H1 (cell line): ENCODE data around the gene ATP2B3. TPM values are rescaled to one million over a fixed set of nuclear protein-coding genes. Genes with fewer than 3 reads are reported as not detected.
A peak's percentile ranks its signal among the peaks of the same experiment; 100 is the strongest.

Source experiments
- CTCF ChIA-PET: fragments of 300-600 bp; sonication (Branson Sonifier 250); formaldehyde crosslinking; loops from one replicate; lab custom pipeline; 2021; ENCODE audit not compliant: partially characterized antibody; lab: Charles Lee
- POLR2A ChIA-PET: fragments of 300-600 bp; sonication (Branson Sonifier 250); formaldehyde crosslinking; loops from one replicate; lab custom pipeline; 2021; ENCODE audit warnings: inconsistent platforms; ENCODE audit not compliant: partially characterized antibody; lab: Charles Lee
- DNase-seq, 2 experiments: peaks; one replicate each; pipeline versions ENCODE4 v3.0.0 to v3.0.0-alpha.2; 2010 to 2022; ENCODE audit warnings: low spot score in 2 of 2, low read depth in 1 of 2, mixed read lengths in 1 of 2
- FAIRE-seq: peaks from 2 replicates; lab custom pipeline; 2011; peaks lifted over from hg19 to GRCh38; lab: Jason Lieb, UNC
- H2AFZ ChIP-seq: 2 replicates; pipeline ENCODE4 v1.8.1; 2012; ENCODE audit warnings: low read length, inconsistent platforms
- H2AK5ac ChIP-seq: 2 replicates; pipeline ENCODE4 v1.6.1; 2013; ENCODE audit warnings: low read depth, low read length
- H2BK120ac ChIP-seq: replicated peaks from 2 replicates; pipeline ENCODE3; 2013; ENCODE audit warnings: low read depth, low read length, inconsistent platforms
- H2BK12ac ChIP-seq: 2 replicates; pipeline ENCODE4 v1.6.1; 2013; ENCODE audit warnings: low read depth, low read length
- H2BK15ac ChIP-seq: 2 replicates; pipeline ENCODE4 v1.6.1; 2013; ENCODE audit warnings: low read length
- H2BK20ac ChIP-seq: 2 replicates; pipeline ENCODE4 v1.6.1; 2013; ENCODE audit warnings: low read length
- H2BK5ac ChIP-seq: 2 replicates; pipeline ENCODE4 v1.6.1; 2013; ENCODE audit warnings: low read depth, low read length
- H3K14ac ChIP-seq: 2 replicates; pipeline ENCODE4 v1.6.1; 2013; ENCODE audit warnings: inconsistent platforms; ENCODE audit not compliant: insufficient read length
- H3K18ac ChIP-seq: 2 replicates; pipeline ENCODE4 v1.6.1; 2013; ENCODE audit warnings: low read length; ENCODE audit errors: extremely low read depth
- H3K23ac ChIP-seq: 2 replicates; pipeline ENCODE4 v1.6.1; 2013; ENCODE audit warnings: inconsistent platforms; ENCODE audit not compliant: insufficient read length
- H3K23me2 ChIP-seq: 2 replicates; pipeline ENCODE4 v1.6.1; 2013; ENCODE audit warnings: low read depth, low read length
- H3K27ac ChIP-seq: 2 replicates; pipeline ENCODE4 v1.6.1; 2011; ENCODE audit warnings: low read depth, low read length, inconsistent platforms
- H3K27me3 ChIP-seq, 4 experiments: replicated peaks in 1 of 4; 1 replicate in 1 of 4; 2 replicates in 3 of 4; pipeline versions ENCODE4 v1.6.1 to v1.8.1; 2011 to 2013; ENCODE audit warnings: low read length in 3 of 4, mild to moderate bottlenecking in 3 of 4, inconsistent platforms in 2 of 4, mixed read lengths in 2 of 4, moderate library complexity in 1 of 4; ENCODE audit not compliant: control insufficient read depth in 3 of 4, insufficient read depth in 3 of 4; ENCODE audit errors: extremely low read depth in 1 of 4
- H3K36me3 ChIP-seq, 4 experiments: 2 replicates each; pipeline versions ENCODE4 v1.6.1 to v1.8.1; 2011 to 2013; ENCODE audit warnings: mild to moderate bottlenecking in 4 of 4, low read length in 3 of 4, moderate library complexity in 2 of 4, control low read depth in 1 of 4, inconsistent platforms in 1 of 4; ENCODE audit not compliant: insufficient read depth in 4 of 4, control insufficient read depth in 2 of 4
- H3K4ac ChIP-seq: replicated peaks from 2 replicates; pipeline ENCODE3; 2013; ENCODE audit warnings: low read length, low read depth, mixed read lengths, inconsistent platforms; ENCODE audit not compliant: insufficient read length
- H3K4me1 ChIP-seq, 4 experiments: replicated peaks in 1 of 4; 1 replicate in 1 of 4; 2 replicates in 3 of 4; pipeline versions ENCODE4 v1.6.1 to v1.8.1; 2011 to 2013; ENCODE audit warnings: low read length in 3 of 4, inconsistent platforms in 2 of 4, mixed read lengths in 1 of 4; ENCODE audit not compliant: insufficient read depth in 4 of 4, control insufficient read depth in 3 of 4
- H3K4me2 ChIP-seq, 2 experiments: 2 replicates each; pipeline versions ENCODE4 v1.6.1 to v1.8.1; 2011 to 2013; ENCODE audit warnings: low read depth in 2 of 2, low read length in 2 of 2, control low read depth in 1 of 2, inconsistent platforms in 1 of 2, mild to moderate bottlenecking in 1 of 2; ENCODE audit not compliant: insufficient read depth in 1 of 2
- H3K4me3 ChIP-seq, 4 experiments: fragments of 200-600, 300-600 bp in 1 of 4; sonication (generic), shearing (Covaris generic), sonication (Bioruptor Twin) in 1 of 4; 2 replicates each; pipeline versions ENCODE4 v1.5.1 to v1.8.1; 2011 to 2016; ENCODE audit warnings: low read length in 4 of 4, low read depth in 3 of 4, control low read depth in 2 of 4, inconsistent platforms in 2 of 4, mild to moderate bottlenecking in 2 of 4, mixed read lengths in 1 of 4, moderate library complexity in 1 of 4; ENCODE audit not compliant: insufficient read depth in 2 of 4; ENCODE audit errors: extremely low read depth in 1 of 4
- H3K56ac ChIP-seq: replicated peaks from 2 replicates; pipeline ENCODE3; 2013; ENCODE audit warnings: low read depth, mild to moderate bottlenecking, mixed read lengths, low read length, inconsistent platforms; ENCODE audit not compliant: insufficient read length
- H3K79me1 ChIP-seq: 2 replicates; pipeline ENCODE4 v1.6.1; 2013; ENCODE audit warnings: low read depth, low read length, control low read depth
- H3K79me2 ChIP-seq, 2 experiments: 2 replicates each; pipeline versions ENCODE4 v1.6.1 to v1.8.1; 2012 to 2013; ENCODE audit warnings: low read length in 2 of 2, mild to moderate bottlenecking in 2 of 2, inconsistent platforms in 1 of 2; ENCODE audit not compliant: insufficient read depth in 2 of 2, control insufficient read depth in 1 of 2
- H3K9ac ChIP-seq, 4 experiments: replicated peaks in 1 of 4; 1 replicate in 1 of 4; 2 replicates in 3 of 4; pipeline versions ENCODE4 v1.6.1 to v1.8.1; 2011 to 2013; ENCODE audit warnings: low read depth in 3 of 4, low read length in 3 of 4, control low read depth in 2 of 4, mild to moderate bottlenecking in 2 of 4, moderate library complexity in 2 of 4, inconsistent platforms in 1 of 4; ENCODE audit errors: extremely low read depth in 1 of 4
- H3K9me3 ChIP-seq, 2 experiments: 2 replicates each; pipeline versions ENCODE4 v1.6.1 to v1.8.1; 2012 to 2013; ENCODE audit warnings: mild to moderate bottlenecking in 2 of 2, moderate library complexity in 2 of 2, control low read depth in 1 of 2, inconsistent platforms in 1 of 2, low read depth in 1 of 2, low read length in 1 of 2, mixed read lengths in 1 of 2; ENCODE audit not compliant: insufficient read depth in 2 of 2
- H4K20me1 ChIP-seq, 2 experiments: replicated peaks in 1 of 2; 2 replicates each; pipeline versions ENCODE3 to v1.8.1; 2011 to 2013; ENCODE audit warnings: inconsistent platforms in 2 of 2, low read length in 2 of 2, mild to moderate bottlenecking in 1 of 2; ENCODE audit not compliant: insufficient read depth in 2 of 2, control insufficient read depth in 1 of 2
- H4K5ac ChIP-seq: 2 replicates; pipeline ENCODE4 v1.6.1; 2013; ENCODE audit warnings: low read length, low read depth, mixed read lengths, inconsistent platforms; ENCODE audit not compliant: insufficient read length
- H4K8ac ChIP-seq: 2 replicates; pipeline ENCODE4 v1.8.0; 2013; ENCODE audit warnings: mild to moderate bottlenecking, moderate library complexity, low read length, inconsistent platforms; ENCODE audit not compliant: insufficient read depth; ENCODE audit errors: extremely low read depth
- H4K91ac ChIP-seq: replicated peaks from 2 replicates; pipeline ENCODE3; 2013; ENCODE audit warnings: low read length, mixed read lengths, inconsistent platforms; ENCODE audit not compliant: insufficient read length
- KDM5A ChIP-seq: fragments of 200-600 bp; IDR thresholded peaks from 2 replicates; pipeline ENCODE4 v1.7.1; 2012; ENCODE audit warnings: mild to moderate bottlenecking, low read length, inconsistent platforms, mixed read lengths
- SUZ12 ChIP-seq: fragments of 200-600 bp; sonication (generic); IDR thresholded peaks from 2 replicates; pipeline ENCODE4 v1.6.1; 2012; ENCODE audit warnings: mild to moderate bottlenecking, inconsistent platforms, low read length, moderate library complexity, mixed read lengths
- WGBS, 2 experiments: shearing (Covaris generic) in 1 of 2; methylation state at CpG; one replicate each; pipeline versions ENCODE4 v1.1.6 to v1.1.7; 2013 to 2015; ENCODE audit warnings: low lambda C conversion rate in 2 of 2, mixed read lengths in 2 of 2, inconsistent platforms in 1 of 2, low coverage in 1 of 2, missing lambda C conversion rate in 1 of 2; ENCODE audit not compliant: insufficient replicate concordance in 2 of 2, insufficient coverage in 1 of 2, insufficient read length in 1 of 2; ENCODE audit errors: extremely low coverage in 1 of 2, missing lambda C conversion rate in 1 of 2; 5-methylcytosine and 5-hydroxymethylcytosine counted together
- polyA plus RNA-seq, 7 experiments: library from polyadenylated mRNA; depleted of rRNA in 3 of 7; stranded (reverse) in 5 of 7; unstranded in 2 of 7; fragments of >200 nt in 5 of 7; fragments of 200-250 nt in 2 of 7; gene quantifications; 1 replicate in 5 of 7; 2 replicates in 1 of 7; 4 replicates in 1 of 7; pipeline versions ENCODE4 v1.2.1 to v1.2.3, GENCODE V29; 2011 to 2013; ENCODE audit warnings: missing spikeins in 2 of 7, mixed read lengths in 2 of 7
- total RNA-seq: library from RNA; stranded (reverse); fragmentation: NEBNext Ultra II Directional; extraction: Animal tissue kit (Norgen Biotek cat#: 25700); gene quantifications from 2 replicates; pipeline ENCODE4 v1.2.1, GENCODE V29; 2021

Gene ATP2B3
- total and polyA plus RNA-seq, 2 of the 8 experiments (the other 6 are each of a cell fraction or from before 2014, with no cell fraction given): 0.14 to 0.19 TPM

GRCh38 chrX:153477364-153477857, 40.0 kb upstream of the ATP2B3 start:
- no peak overlapping the region for H3K4me2 ChIP-seq

More at GRCh38 chrX:153477364-153477857, 40.0 kb upstream of the ATP2B3 start:
- peak overlapping the region; percentile 85 for H4K91ac ChIP-seq
- WGBS, 2 experiments: 72% methylated on average over 7 of the region's 11 CpGs; no CpG with 5 or more reads in 1 of the 2 experiments
- peak overlapping the region; percentile 60; the same call in 1 of the 2 replicates for H3K18ac ChIP-seq
- H3K4ac ChIP-seq: peak overlapping the region; percentile 53
- no peak overlapping the region; the same call in 1 of the 2 replicates for H3K27ac ChIP-seq
- no peak overlapping the region for H2AK5ac ChIP-seq
- ChIA-PET CTCF (interaction anchor here (1.5 to 1.9 kb wide), 4 partner anchors 11 to 192 kb away, joined by 3 to 11 read pairs (median 6); partner anchors contain the start of gene BGN), POLR2A (interaction anchor here (0.9 to 1.0 kb wide), 2 partner anchors 13 to 21 kb away, joined by 3 read pairs; no protein-coding TSS in a partner anchor)
- no peak overlapping the region for H3K23ac ChIP-seq
- peak overlapping the region; percentile 75; the same call in 1 of the 2 replicates for H2BK5ac ChIP-seq
- no peak overlapping the region for H2BK120ac ChIP-seq
- peaks cover 0 to 1% of the 10 kb centered on the region in 2 experiments for H4K20me1 ChIP-seq
- H2AFZ ChIP-seq: no peak overlapping the region
- H2BK20ac ChIP-seq: peak overlapping the region; percentile 93; the same call in 1 of the 2 replicates
- no peak overlapping the region for H3K14ac ChIP-seq
- no peaks in the 10 kb centered on the region for H3K79me1 ChIP-seq
- peaks cover 5 to 24% (median 18%) of the 10 kb centered on the region in 4 experiments; a peak in 6 of 7 replicates for H3K27me3 ChIP-seq
- H4K5ac ChIP-seq: no peak overlapping the region
- DNase-seq (no peak), FAIRE-seq (no peak)
- no peaks in the 10 kb centered on the region for H3K36me3 ChIP-seq
- peaks cover 0 to 17% (median 5%) of the 10 kb centered on the region in 4 experiments; a peak in 3 of 7 replicates for H3K4me1 ChIP-seq
- no peaks in the 10 kb centered on the region for H3K9me3 ChIP-seq
- H3K56ac ChIP-seq: no peak overlapping the region
- H3K79me2 ChIP-seq: no peaks in the 10 kb centered on the region
- H2BK12ac ChIP-seq: peak overlapping the region; percentile 39; the same call in 1 of the 2 replicates
- TF ChIP-seq KDM5A (no peak), SUZ12 (no peak)
- no peak overlapping the region for H3K4me3 ChIP-seq
- H4K8ac ChIP-seq: no peak overlapping the region; the same call in 1 of the 2 replicates
- H3K23me2 ChIP-seq: no peaks in the 10 kb centered on the region
- H2BK15ac ChIP-seq: peak overlapping the region; percentile 46; the same call in 1 of the 2 replicates
- no peak overlapping the region for H3K9ac ChIP-seq
